ENCODE data around the gene DTWD1. TPM values are rescaled to one million over a fixed set of nuclear protein-coding genes. Genes with fewer than 3 reads are reported as not detected.

The DTWD1 gene
- total and polyA plus RNA-seq, 2 donors (not counting 3 experiments of a cell fraction or from before 2014, with no cell fraction given), result 4.6 to 20.1 TPM

DNA sequence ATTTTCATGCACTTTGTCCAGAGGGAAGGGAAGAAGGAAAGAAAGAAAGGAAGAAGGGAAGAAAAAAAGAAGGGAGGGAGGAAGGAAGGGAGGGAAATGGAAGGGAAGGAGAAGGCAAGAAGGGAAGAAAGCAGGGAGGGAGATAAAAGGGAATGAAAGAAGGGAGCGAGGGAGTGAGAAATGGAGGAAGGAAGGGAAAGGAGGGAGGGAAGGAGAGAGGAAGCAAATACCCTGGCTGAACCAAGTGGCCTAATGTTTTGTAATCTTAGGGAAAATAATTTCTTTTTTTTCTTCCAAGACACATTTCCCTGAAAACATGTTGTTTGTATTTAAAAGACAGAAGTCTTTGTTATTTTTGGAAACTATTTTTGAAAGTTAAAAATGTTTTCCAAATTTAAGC lies 35.9 kb downstream of the DTWD1 start:
- Histone ChIP-seq H3K79me2 (ENCODE audit: control insufficient read depth, insufficient read depth, low read length) (no peaks in the 10 kb centered on the region), H3K27ac (ENCODE audit: insufficient read depth, low read depth, low read length) (no peak overlapping the region), H3K4me1 (ENCODE audit: control insufficient read depth, extremely low read depth, insufficient read depth, low read length) (no peaks in the 10 kb centered on the region), H3K36me3 (ENCODE audit: control insufficient read depth in 2 of 2, extremely low read depth in 1 of 2, insufficient read depth in 2 of 2, low read length in 2 of 2) (no peaks in the 10 kb centered on the region), H2AFZ (ENCODE audit: low read depth, low read length) (no peak overlapping the region), H3K9me1 (replicated peaks; ENCODE audit: control insufficient read depth, extremely low read depth, insufficient read depth, low read length) (no peaks in the 10 kb centered on the region), H3K4me3 (replicated peaks in 1 of 3; ENCODE audit: insufficient read depth in 1 of 3, low read depth in 1 of 3, low read length in 3 of 3) (no peak overlapping the region), H4K20me1 (replicated peaks; ENCODE audit: control insufficient read depth, extremely low read depth, insufficient read depth, low read length) (no peaks in the 10 kb centered on the region), H3K9ac (replicated peaks; ENCODE audit: extremely low read depth, insufficient read depth, low read length) (no peak overlapping the region), H3K4me2 (ENCODE audit: insufficient read depth, low read length) (no peak overlapping the region), H3K9me3 (replicated peaks; ENCODE audit: control insufficient read depth, insufficient read depth, low read length) (peaks cover 2% of the 10 kb centered on the region), H3K27me3 (ENCODE audit: control insufficient read depth in 2 of 2, insufficient read depth in 2 of 2, low read length in 2 of 2) (peaks cover 0 to 3% of the 10 kb centered on the region in 2 experiments)
- TF ChIP-seq POLR2AphosphoS5 (IDR thresholded peaks at IDR 0.05; ENCODE audit: insufficient read depth, low read depth, low read length) (no peak), EZH2 (IDR thresholded peaks at IDR 0.05; ENCODE audit: borderline replicate concordance, low read depth, low read length, severe bottlenecking) (no peak), JUN (IDR thresholded peaks at IDR 0.05; ENCODE audit: borderline replicate concordance, insufficient read depth, insufficient read length, low read depth) (no peak), POLR2A (IDR thresholded peaks at IDR 0.05; ENCODE audit: low read depth, low read length) (no peak)
- TF ChIP-seq, protein P1, sequence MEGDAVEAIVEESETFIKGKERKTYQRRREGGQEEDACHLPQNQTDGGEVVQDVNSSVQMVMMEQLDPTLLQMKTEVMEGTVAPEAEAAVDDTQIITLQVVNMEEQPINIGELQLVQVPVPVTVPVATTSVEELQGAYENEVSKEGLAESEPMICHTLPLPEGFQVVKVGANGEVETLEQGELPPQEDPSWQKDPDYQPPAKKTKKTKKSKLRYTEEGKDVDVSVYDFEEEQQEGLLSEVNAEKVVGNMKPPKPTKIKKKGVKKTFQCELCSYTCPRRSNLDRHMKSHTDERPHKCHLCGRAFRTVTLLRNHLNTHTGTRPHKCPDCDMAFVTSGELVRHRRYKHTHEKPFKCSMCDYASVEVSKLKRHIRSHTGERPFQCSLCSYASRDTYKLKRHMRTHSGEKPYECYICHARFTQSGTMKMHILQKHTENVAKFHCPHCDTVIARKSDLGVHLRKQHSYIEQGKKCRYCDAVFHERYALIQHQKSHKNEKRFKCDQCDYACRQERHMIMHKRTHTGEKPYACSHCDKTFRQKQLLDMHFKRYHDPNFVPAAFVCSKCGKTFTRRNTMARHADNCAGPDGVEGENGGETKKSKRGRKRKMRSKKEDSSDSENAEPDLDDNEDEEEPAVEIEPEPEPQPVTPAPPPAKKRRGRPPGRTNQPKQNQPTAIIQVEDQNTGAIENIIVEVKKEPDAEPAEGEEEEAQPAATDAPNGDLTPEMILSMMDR (IDR thresholded peaks at IDR 0.05; ENCODE audit: extremely low read depth in 1 of 2, insufficient read depth in 1 of 2, low read depth in 1 of 2, low read length in 2 of 2), result no peak
- TF ChIP-seq, protein P2, sequence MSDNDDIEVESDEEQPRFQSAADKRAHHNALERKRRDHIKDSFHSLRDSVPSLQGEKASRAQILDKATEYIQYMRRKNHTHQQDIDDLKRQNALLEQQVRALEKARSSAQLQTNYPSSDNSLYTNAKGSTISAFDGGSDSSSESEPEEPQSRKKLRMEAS (IDR thresholded peaks at IDR 0.05; ENCODE audit: insufficient read depth, insufficient read length), result no peak
- dilution Hi-C loops (cut with MboI; ENCODE audit: extremely low pct_ligation_motif_present, low sequenced_read_pairs), result no loop called here
- FAIRE-seq (no peak), DNase-seq (ENCODE audit: low read depth, low spot score) (no peak)
- intact Hi-C loops (cut with micrococcal nuclease), result no loop called here
- no TSS peak for BruUV-seq (replicated peaks)
- CTCF ChIA-PET, result interaction anchor here (0.8 kb wide), 1 partner anchor 14 kb away, joined by 3 read pairs; no protein-coding TSS in a partner anchor
- POLR2A ChIA-PET, result no interaction called here

Data from endothelial cell of umbilical vein (primary cell).